Muscle of leg (tissue), 11 donors: ENCODE data around the gene DHRSX. TPM values are rescaled to one million over a fixed set of nuclear protein-coding genes. Genes with fewer than 3 reads are reported as not detected.
A peak's percentile ranks its signal among the peaks of the same experiment; 100 is the strongest.
"Not testable (repeated sequence)": the region's sequence is repeated elsewhere in the genome, so short reads cannot be mapped to it uniquely, and the experiment has no call there.

Source experiments
- DNase-seq: peaks from one replicate; pipeline ENCODE4 v3.0.0; 2013
- H3K27ac ChIP-seq: one replicate; pipeline ENCODE4 v1.5.1; 2013; ENCODE audit warnings: mild to moderate bottlenecking, low read length, control low read depth
- H3K27me3 ChIP-seq: one replicate; pipeline ENCODE4 v1.6.1; 2013; ENCODE audit warnings: low read length; ENCODE audit not compliant: control insufficient read depth, insufficient read depth
- H3K36me3 ChIP-seq: one replicate; pipeline ENCODE4 v1.6.1; 2013; ENCODE audit warnings: low read length; ENCODE audit not compliant: control insufficient read depth, insufficient read depth
- H3K4me1 ChIP-seq: one replicate; pipeline ENCODE4 v1.6.1; 2013; ENCODE audit warnings: low read length; ENCODE audit not compliant: control insufficient read depth, insufficient read depth
- H3K4me3 ChIP-seq: one replicate; pipeline ENCODE4 v1.5.1; 2013; ENCODE audit warnings: low read length, control low read depth
- H3K9me3 ChIP-seq: replicated peaks from 2 replicates; pipeline ENCODE4 v1.6.1; 2013; ENCODE audit warnings: low read depth, low read length; ENCODE audit not compliant: control insufficient read depth
- WGBS: methylation state at CpG from one replicate; pipeline ENCODE4 v1.1.5; 2013; ENCODE audit warnings: missing lambda C conversion rate; ENCODE audit not compliant: insufficient coverage; 5-methylcytosine and 5-hydroxymethylcytosine counted together
- polyA plus RNA-seq, 8 donors: library from polyadenylated mRNA; unstranded; fragments of 120-200 nt; gene quantifications; one replicate each; pipeline versions ENCODE4 v1.2.1 to v1.2.3, GENCODE V29; 2013; ENCODE audit warnings: inconsistent platforms in 1 of 8, low replicate concordance in 1 of 8; ENCODE audit not compliant: insufficient read length in 8 of 8, insufficient read depth in 1 of 8
- total RNA-seq: library from RNA; stranded (reverse); fragments of 120-200 nt; gene quantifications from one replicate; pipeline ENCODE4 v1.2.4, GENCODE V29; 2013

DHRSX gene
- total and polyA plus RNA-seq, 9 donors: 11.4 to 19.1 (median 14.4) TPM

GRCh38 chrX:2385224-2385623, 115.6 kb downstream of the DHRSX start:
- no CpG with 5 or more reads among the region's 3 CpGs for WGBS
- no peak for DNase-seq
- Histone ChIP-seq H3K9me3 (no peaks in the 10 kb centered on the region), H3K4me3 (no peak overlapping the region), H3K27ac (no peak overlapping the region), H3K36me3 (no peaks in the 10 kb centered on the region), H3K4me1 (no peaks in the 10 kb centered on the region), H3K27me3 (no peaks in the 10 kb centered on the region)

- WGBS: 75% methylated on average over 2 of the region's 4 CpGs
- no peaks in the 10 kb centered on the region for H3K4me1 ChIP-seq
- H3K4me3 ChIP-seq: no peak overlapping the region
- DNase-seq: no peak
- H3K27ac ChIP-seq: no peak overlapping the region
- no peaks in the 10 kb centered on the region for H3K27me3 ChIP-seq
- H3K9me3 ChIP-seq: no peaks in the 10 kb centered on the region
- no peaks in the 10 kb centered on the region for H3K36me3 ChIP-seq
Observed at GRCh38 chrX:2384486-2384885, 116.3 kb downstream of the DHRSX start.

GRCh38 chrX:2383735-2384134, 117.0 kb downstream of the DHRSX start:
- 93% methylated on average over 3 of the region's 3 CpGs for WGBS
- Histone ChIP-seq H3K9me3 (no peaks in the 10 kb centered on the region), H3K4me1 (no peaks in the 10 kb centered on the region), H3K27me3 (no peaks in the 10 kb centered on the region), H3K36me3 (no peaks in the 10 kb centered on the region), H3K4me3 (no peak overlapping the region), H3K27ac (no peak overlapping the region)
- no peak for DNase-seq

GRCh38 chrX:2383144-2383543, 117.6 kb downstream of the DHRSX start:
- no peak for DNase-seq
- WGBS: 92% methylated on average over 1 of the region's 1 CpG
- H3K4me3 ChIP-seq: no peak overlapping the region

GRCh38 chrX:2382433-2383048, 118.2 kb downstream of the DHRSX start:
- H3K9me3 ChIP-seq, H3K27ac ChIP-seq, DNase-seq, H3K27me3 ChIP-seq, H3K36me3 ChIP-seq, H3K4me1 ChIP-seq, H3K4me3 ChIP-seq: not testable (repeated sequence)
- WGBS: 98% methylated on average over 3 of the region's 3 CpGs

More at GRCh38 chrX:2383144-2383543, 117.6 kb downstream of the DHRSX start:
- Histone ChIP-seq H3K9me3 (no peaks in the 10 kb centered on the region), H3K27me3 (no peaks in the 10 kb centered on the region), H3K27ac (no peak overlapping the region), H3K4me1 (no peaks in the 10 kb centered on the region), H3K36me3 (no peaks in the 10 kb centered on the region)

- no peak overlapping the region for H3K27ac ChIP-seq
- H3K27me3 ChIP-seq: no peaks in the 10 kb centered on the region
- no peaks in the 10 kb centered on the region for H3K4me1 ChIP-seq
- DNase-seq: no peak
- no peaks in the 10 kb centered on the region for H3K36me3 ChIP-seq
- no peak overlapping the region for H3K4me3 ChIP-seq
- WGBS: 86% methylated on average over 5 of the region's 6 CpGs
- no peaks in the 10 kb centered on the region for H3K9me3 ChIP-seq
Observed at GRCh38 chrX:2376166-2376565, 124.6 kb downstream of the DHRSX start.

GRCh38 chrX:2374086-2374485, 126.7 kb downstream of the DHRSX start:
- DNase-seq: peak; percentile 16
- no peaks in the 10 kb centered on the region for H3K9me3 ChIP-seq

GRCh38 chrX:2373615-2374014, 127.2 kb downstream of the DHRSX start:
- Histone ChIP-seq H3K36me3 (no peaks in the 10 kb centered on the region), H3K27ac (no peak overlapping the region), H3K4me3 (no peak overlapping the region), H3K9me3 (no peaks in the 10 kb centered on the region), H3K27me3 (no peaks in the 10 kb centered on the region), H3K4me1 (peaks cover 2% of the 10 kb centered on the region)
- no peak for DNase-seq
- WGBS: 81% methylated on average over 6 of the region's 8 CpGs

More at GRCh38 chrX:2374086-2374485, 126.7 kb downstream of the DHRSX start:
- Histone ChIP-seq H3K27ac (no peak overlapping the region), H3K4me3 (no peak overlapping the region), H3K27me3 (no peaks in the 10 kb centered on the region), H3K4me1 (peaks cover 2% of the 10 kb centered on the region), H3K36me3 (no peaks in the 10 kb centered on the region)
- WGBS: no CpG with 5 or more reads among the region's 4 CpGs

GRCh38 chrX:2371026-2371711, 129.6 kb downstream of the DHRSX start:
- WGBS: 62% methylated on average over 20 of the region's 20 CpGs
- no peak overlapping the region for H3K4me3 ChIP-seq

GRCh38 chrX:2370456-2370855, 130.3 kb downstream of the DHRSX start:
- Histone ChIP-seq H3K36me3 (no peaks in the 10 kb centered on the region), H3K4me1 (peaks cover 2% of the 10 kb centered on the region), H3K4me3 (no peak overlapping the region), H3K9me3 (no peaks in the 10 kb centered on the region), H3K27ac (no peak overlapping the region), H3K27me3 (no peaks in the 10 kb centered on the region)
- DNase-seq: no peak
- WGBS: 62% methylated on average over 5 of the region's 8 CpGs

More at GRCh38 chrX:2371026-2371711, 129.6 kb downstream of the DHRSX start:
- Histone ChIP-seq H3K9me3 (no peaks in the 10 kb centered on the region), H3K36me3 (no peaks in the 10 kb centered on the region), H3K27me3 (no peaks in the 10 kb centered on the region), H3K4me1 (peaks cover 2% of the 10 kb centered on the region), H3K27ac (no peak overlapping the region)
- peak; percentile 14 for DNase-seq
